Testis (tissue), 3 donors: ENCODE measurements around the gene FKBP7. TPM values are rescaled to one million over a fixed set of nuclear protein-coding genes. Genes with fewer than 3 reads are reported as not detected.

Source experiments
- DNase-seq: peaks from one replicate; pipeline ENCODE4 v3.0.0-alpha.2; 2019
- H3K27ac ChIP-seq, 2 donors: fragments of 200-600 bp; sonication (generic); one replicate each; pipeline ENCODE4 v1.5.1; 2019
- H3K27me3 ChIP-seq: fragments of 200-600 bp; sonication (generic); one replicate; pipeline ENCODE4 v1.5.1; 2019
- H3K36me3 ChIP-seq: fragments of 200-600 bp; sonication (generic); one replicate; pipeline ENCODE4 v1.5.1; 2017; ENCODE audit warnings: low read depth; ENCODE audit errors: missing control alignments
- H3K4me1 ChIP-seq: fragments of 200-600 bp; sonication (generic); one replicate; pipeline ENCODE4 v1.5.1; 2019
- H3K4me3 ChIP-seq, 2 donors: fragments of 200-600 bp; sonication (generic); one replicate each; pipeline ENCODE4 v1.5.1; 2017 to 2019
- H3K9me3 ChIP-seq: fragments of 200-600 bp; sonication (generic); one replicate; pipeline ENCODE4 v1.5.1; 2017
- POLR2A ChIP-seq: fragments of 450-650 bp; IDR thresholded peaks from one replicate; pipeline ENCODE4 v1.6.1; 2017; ENCODE audit warnings: antibody characterized with exemption, mild to moderate bottlenecking, moderate library complexity
- WGBS, 2 donors: methylation state at CpG; one replicate each; pipeline ENCODE4 v1.1.5; 2018; 5-methylcytosine and 5-hydroxymethylcytosine counted together
- intact Hi-C: fragments of 100-400 bp; cut with DNase I; formaldehyde crosslinking; loops from one replicate; pipeline ENCODE4 v1.15.1; 2023; ENCODE audit warnings: low total_unique reads
- polyA plus RNA-seq: library from polyadenylated mRNA; stranded (reverse); fragments of 350-450 nt; fragmentation: Illumina TruSeq; extraction: RNeasy Lipid Tissue Mini Kit (QIAGEN cat#74804); gene quantifications from one replicate; pipeline ENCODE4 v1.2.3, GENCODE V29; 2014; ENCODE audit warnings: low read depth, low replicate concordance; ENCODE audit not compliant: insufficient read depth
- total RNA-seq, 2 donors: library from RNA; depleted of rRNA; stranded (reverse); fragments of >200 nt; gene quantifications; one replicate each; pipeline ENCODE4 v1.2.3, GENCODE V29; 2016
- TF ChIP-seq, protein P1 (sequence below), 3 experiments: fragments of 450-650 bp in 2 of 3; fragments of 200-600 bp in 1 of 3; sonication (generic) in 1 of 3; IDR thresholded peaks; one replicate each; pipeline ENCODE4 v1.5.1; 2016 to 2019; ENCODE audit warnings: antibody characterized with exemption in 3 of 3, mild to moderate bottlenecking in 2 of 3, moderate library complexity in 1 of 3

Gene FKBP7
- total and polyA plus RNA-seq, 3 donors from 2014 or later, result 10.1 to 27.4 (median 25.6) TPM

DNA sequence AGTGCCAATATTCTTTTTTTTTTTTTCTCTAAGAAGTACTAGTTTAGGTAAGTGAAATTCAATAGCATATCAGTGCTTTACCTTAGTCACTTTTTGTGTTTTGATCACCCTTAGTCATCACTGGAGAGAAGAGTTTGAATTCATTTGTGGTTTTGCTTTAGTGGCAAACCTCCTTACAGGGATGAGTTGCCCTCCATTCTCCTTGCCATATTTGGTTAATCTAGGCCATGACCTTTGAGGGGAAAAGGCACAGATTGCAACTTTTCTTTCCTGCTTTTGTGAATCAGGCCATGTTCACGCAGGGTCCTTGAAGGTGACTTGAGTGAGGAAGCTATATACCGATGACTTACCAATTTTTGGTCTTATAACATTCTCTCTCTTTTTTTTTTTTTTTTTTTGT lies 36.3 kb upstream of the FKBP7 start:
- no peaks in the 10 kb centered on the region for H3K36me3 ChIP-seq
- no peak for DNase-seq
- no peaks in the 10 kb centered on the region for H3K9me3 ChIP-seq
- H3K4me3 ChIP-seq, result no peak overlapping the region
- no peaks in the 10 kb centered on the region for H3K4me1 ChIP-seq
- no peak overlapping the region for H3K27ac ChIP-seq
- WGBS, 2 donors, result 73 to 85% methylated on average over 2 of the region's 2 CpGs
- no peak for TF ChIP-seq POLR2A
- TF ChIP-seq, protein P1, sequence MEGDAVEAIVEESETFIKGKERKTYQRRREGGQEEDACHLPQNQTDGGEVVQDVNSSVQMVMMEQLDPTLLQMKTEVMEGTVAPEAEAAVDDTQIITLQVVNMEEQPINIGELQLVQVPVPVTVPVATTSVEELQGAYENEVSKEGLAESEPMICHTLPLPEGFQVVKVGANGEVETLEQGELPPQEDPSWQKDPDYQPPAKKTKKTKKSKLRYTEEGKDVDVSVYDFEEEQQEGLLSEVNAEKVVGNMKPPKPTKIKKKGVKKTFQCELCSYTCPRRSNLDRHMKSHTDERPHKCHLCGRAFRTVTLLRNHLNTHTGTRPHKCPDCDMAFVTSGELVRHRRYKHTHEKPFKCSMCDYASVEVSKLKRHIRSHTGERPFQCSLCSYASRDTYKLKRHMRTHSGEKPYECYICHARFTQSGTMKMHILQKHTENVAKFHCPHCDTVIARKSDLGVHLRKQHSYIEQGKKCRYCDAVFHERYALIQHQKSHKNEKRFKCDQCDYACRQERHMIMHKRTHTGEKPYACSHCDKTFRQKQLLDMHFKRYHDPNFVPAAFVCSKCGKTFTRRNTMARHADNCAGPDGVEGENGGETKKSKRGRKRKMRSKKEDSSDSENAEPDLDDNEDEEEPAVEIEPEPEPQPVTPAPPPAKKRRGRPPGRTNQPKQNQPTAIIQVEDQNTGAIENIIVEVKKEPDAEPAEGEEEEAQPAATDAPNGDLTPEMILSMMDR (IDR thresholded peaks at IDR 0.05), result no peak
- no peaks in the 10 kb centered on the region for H3K27me3 ChIP-seq
- intact Hi-C loops, result no loop called here

DNA sequence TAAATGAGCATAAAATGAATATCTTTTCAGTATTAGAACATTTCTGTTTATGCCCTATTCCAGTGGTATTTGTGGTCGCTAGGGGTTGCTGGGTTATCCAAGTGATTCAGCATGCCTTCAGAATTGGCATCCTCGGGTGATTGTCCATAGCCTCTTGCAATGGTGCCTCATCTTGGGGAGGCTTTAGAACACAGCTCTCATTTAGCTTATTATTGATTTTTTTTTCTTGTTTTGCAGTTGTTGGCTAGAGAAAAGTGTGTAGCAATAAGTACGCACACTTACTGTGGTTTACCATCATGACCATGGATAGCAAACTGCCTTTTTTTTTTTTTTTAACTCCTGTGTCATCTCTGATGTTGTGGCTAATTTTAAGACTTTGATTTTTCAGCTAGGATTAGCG lies 35.5 kb upstream of the FKBP7 start:
- no peaks in the 10 kb centered on the region for H3K27me3 ChIP-seq
- H3K36me3 ChIP-seq, result no peaks in the 10 kb centered on the region
- no peaks in the 10 kb centered on the region for H3K4me1 ChIP-seq
- H3K27ac ChIP-seq, result no peak overlapping the region
- 87 to 97% methylated on average over 4 of the region's 4 CpGs for WGBS, 2 donors
- no peaks in the 10 kb centered on the region for H3K9me3 ChIP-seq
- TF ChIP-seq, protein P1 (IDR thresholded peaks at IDR 0.05), result no peak
- no peak for TF ChIP-seq POLR2A
- no peak overlapping the region for H3K4me3 ChIP-seq
- intact Hi-C loops, result no loop called here
- no peak for DNase-seq

- H3K36me3 ChIP-seq, result no peaks in the 10 kb centered on the region
- TF ChIP-seq, protein P1 (IDR thresholded peaks at IDR 0.05), result no peak
- no peak for TF ChIP-seq POLR2A
- no peaks in the 10 kb centered on the region for H3K27me3 ChIP-seq
- no peak overlapping the region for H3K27ac ChIP-seq
- H3K4me3 ChIP-seq, result no peak overlapping the region
- 95 to 98% methylated on average over 2 of the region's 2 CpGs for WGBS, 2 donors
- DNase-seq, result no peak
- intact Hi-C loops, result no loop called here
- no peaks in the 10 kb centered on the region for H3K4me1 ChIP-seq
- no peaks in the 10 kb centered on the region for H3K9me3 ChIP-seq
These were observed 34.1 kb upstream of the FKBP7 start for GRCh38 chr2:178512484-178512883.

DNA sequence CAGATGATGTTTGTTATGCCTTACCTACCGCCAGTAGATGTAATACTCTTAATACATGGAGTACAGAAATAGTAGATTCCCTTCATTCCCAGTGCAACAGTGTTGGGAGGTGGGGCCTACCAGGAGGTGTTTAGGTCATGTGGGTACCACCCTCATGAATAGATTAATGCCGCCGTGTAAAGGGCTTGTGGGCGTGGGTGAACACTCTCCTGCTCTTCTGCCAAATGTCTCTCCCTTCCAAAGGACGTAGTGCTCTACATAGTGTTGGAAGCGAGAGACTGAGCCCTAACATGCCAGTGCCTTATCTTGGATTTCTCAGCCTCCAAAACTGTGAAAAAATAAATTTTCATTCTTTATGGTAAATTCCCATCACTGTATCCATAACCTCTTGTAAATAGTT lies 32.0 kb upstream of the FKBP7 start:
- 79 to 82% methylated on average over 6 of the region's 6 CpGs for WGBS, 2 donors
- no peaks in the 10 kb centered on the region for H3K27me3 ChIP-seq
- no peak for TF ChIP-seq POLR2A
- TF ChIP-seq, protein P1 (IDR thresholded peaks at IDR 0.05), result no peak
- H3K4me3 ChIP-seq, result no peak overlapping the region
- no peaks in the 10 kb centered on the region for H3K9me3 ChIP-seq
- DNase-seq, result no peak
- H3K27ac ChIP-seq, result no peak overlapping the region
- no peaks in the 10 kb centered on the region for H3K36me3 ChIP-seq
- H3K4me1 ChIP-seq, result no peaks in the 10 kb centered on the region
- intact Hi-C loops, result no loop called here

- Histone ChIP-seq H3K27me3 (no peaks in the 10 kb centered on the region), H3K4me3 (no peak overlapping the region), H3K36me3 (no peaks in the 10 kb centered on the region), H3K9me3 (no peaks in the 10 kb centered on the region), H3K4me1 (no peaks in the 10 kb centered on the region), H3K27ac (no peak overlapping the region)
- TF ChIP-seq, protein P1 (IDR thresholded peaks at IDR 0.05), result no peak
- no peak for TF ChIP-seq POLR2A
- no peak for DNase-seq
- intact Hi-C loops, result no loop called here
- WGBS, 2 donors, result 97 to 98% methylated on average over 2 of the region's 2 CpGs
These were observed 30.2 kb upstream of the FKBP7 start for GRCh38 chr2:178508646-178509045.
